Transverse colon (tissue), 4 donors: Measurements from ENCODE around the gene GAS2L2. TPM values are rescaled to one million over a fixed set of nuclear protein-coding genes. Genes with fewer than 3 reads are reported as not detected.
A peak's percentile ranks its signal among the peaks of the same experiment; 100 is the strongest.

Experiments
- DNase-seq: peaks from one replicate; pipeline ENCODE4 v3.0.0-alpha.2; 2019
- H3K27ac ChIP-seq, 4 donors: fragments of 200-600 bp; sonication (generic); 2 replicates each; pipeline ENCODE4 v1.5.1; 2016 to 2018; ENCODE audit warnings: inconsistent platforms in 4 of 4
- H3K27me3 ChIP-seq: fragments of 200-600 bp; sonication (generic); 2 replicates; pipeline ENCODE4 v1.5.1; 2017; ENCODE audit warnings: inconsistent platforms
- H3K36me3 ChIP-seq, 4 donors: fragments of 200-600 bp; sonication (generic); 2 replicates each; pipeline ENCODE4 v1.5.1; 2017 to 2019; ENCODE audit warnings: inconsistent platforms in 4 of 4
- H3K4me1 ChIP-seq, 4 donors: fragments of 200-600 bp; sonication (generic); 2 replicates each; pipeline ENCODE4 v1.5.1; 2017 to 2020; ENCODE audit warnings: inconsistent platforms in 4 of 4
- H3K4me3 ChIP-seq, 4 donors: fragments of 200-600 bp; sonication (generic); 1 replicate in 1 of 4; 2 replicates in 3 of 4; pipeline versions ENCODE4 v1.5.1 to v1.6.1; 2017 to 2019; ENCODE audit warnings: inconsistent platforms in 4 of 4
- H3K9me3 ChIP-seq, 2 donors: fragments of 200-600 bp; sonication (generic); 2 replicates each; pipeline ENCODE4 v1.5.1; 2017 to 2019; ENCODE audit warnings: inconsistent platforms in 2 of 2
- CTCF ChIP-seq, 5 experiments: fragments of 200-600 bp in 3 of 5; fragments of 450-650 bp in 2 of 5; sonication (generic) in 3 of 5; IDR thresholded peaks; 1 replicate in 2 of 5; 2 replicates in 3 of 5; pipeline ENCODE4 v1.5.1; 2016 to 2017; ENCODE audit warnings: antibody characterized with exemption in 5 of 5, inconsistent platforms in 3 of 5, mild to moderate bottlenecking in 2 of 5, moderate library complexity in 1 of 5
- EP300 ChIP-seq: sonication (generic); formaldehyde crosslinking; IDR thresholded peaks from one replicate; pipeline ENCODE4 v1.6.1; 2017; ENCODE audit warnings: antibody characterized with exemption, low read depth
- POLR2A ChIP-seq: fragments of 450-650 bp; IDR thresholded peaks from one replicate; pipeline ENCODE4 v1.6.1; 2016; ENCODE audit warnings: antibody characterized with exemption, mild to moderate bottlenecking, moderate library complexity
- POLR2AphosphoS5 ChIP-seq, 3 donors: sonication (generic); formaldehyde crosslinking; IDR thresholded peaks; one replicate each; pipeline ENCODE4 v1.6.1; 2016; ENCODE audit warnings: antibody characterized with exemption in 3 of 3
- WGBS, 2 donors: methylation state at CpG; one replicate each; pipeline ENCODE4 v1.1.5; 2018; ENCODE audit warnings: low coverage in 1 of 2; 5-methylcytosine and 5-hydroxymethylcytosine counted together
- in situ Hi-C, 4 donors: fragments of 200-750 bp; cut with MboI; loops; one replicate each; pipeline versions ENCODE4 v1.15.0 to v1.15.1; 2017; ENCODE audit warnings: low sequenced_read_pairs in 3 of 4, low pct_ligation_motif_present in 1 of 4, low pct_unique_long_range_greater_than_20kb in 1 of 4
- intact Hi-C: fragments of 100-400 bp; cut with DNase I; formaldehyde crosslinking; loops from one replicate; pipeline ENCODE4 v1.15.1; 2023; ENCODE audit warnings: low total_unique reads
- total RNA-seq, 4 donors: library from RNA; depleted of rRNA; stranded (reverse); fragments of >200 nt; gene quantifications; one replicate each; pipeline ENCODE4 v1.1.0, GENCODE V29; 2016

The GAS2L2 gene
- total RNA-seq, 4 donors from 2014 or later: not detected

DNA sequence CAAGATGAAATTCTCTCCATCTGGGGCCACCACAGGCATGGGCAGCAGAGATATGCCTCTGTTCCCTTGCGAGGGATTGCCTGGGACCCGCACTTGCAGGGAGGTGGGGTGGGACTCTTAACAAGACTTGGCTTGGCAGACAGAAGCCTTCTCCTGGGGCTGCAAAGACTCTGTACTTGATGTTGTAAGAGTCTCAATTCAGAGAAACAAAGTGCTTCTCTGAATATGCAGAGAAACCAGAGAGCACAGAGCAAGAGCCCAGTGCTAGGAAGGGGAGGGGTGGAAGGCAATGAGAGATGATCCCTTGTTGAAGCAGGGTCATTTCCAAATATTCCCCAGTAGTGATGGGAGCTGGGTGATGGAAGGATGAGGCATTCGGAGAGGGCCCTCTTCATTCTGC lies 40.2 kb upstream of the GAS2L2 start:
- H3K4me3 ChIP-seq: peak overlapping the region in 1 of 4 donors; percentile 66
- no peak for DNase-seq
- no peaks in the 10 kb centered on the region for H3K36me3 ChIP-seq
- peak overlapping the region in 2 of 4 donors; percentile 37 to 52 for H3K27ac ChIP-seq
- TF ChIP-seq POLR2AphosphoS5 (IDR thresholded peaks at IDR 0.05) (no peak), EP300 (no peak), POLR2A (no peak), CTCF (IDR thresholded peaks at IDR 0.05) (no peak)
- H3K27me3 ChIP-seq: no peaks in the 10 kb centered on the region
- 74% methylated on average over 3 of the region's 3 CpGs; no CpG with 5 or more reads in 1 of the 2 donors for WGBS, 2 donors
- intact Hi-C loops (no loop called here), in situ Hi-C loops (no loop called here)
- H3K4me1 ChIP-seq: peaks cover 18 to 52% (median 48%) of the 10 kb centered on the region in 4 donors
- H3K9me3 ChIP-seq: no peaks in the 10 kb centered on the region

DNA sequence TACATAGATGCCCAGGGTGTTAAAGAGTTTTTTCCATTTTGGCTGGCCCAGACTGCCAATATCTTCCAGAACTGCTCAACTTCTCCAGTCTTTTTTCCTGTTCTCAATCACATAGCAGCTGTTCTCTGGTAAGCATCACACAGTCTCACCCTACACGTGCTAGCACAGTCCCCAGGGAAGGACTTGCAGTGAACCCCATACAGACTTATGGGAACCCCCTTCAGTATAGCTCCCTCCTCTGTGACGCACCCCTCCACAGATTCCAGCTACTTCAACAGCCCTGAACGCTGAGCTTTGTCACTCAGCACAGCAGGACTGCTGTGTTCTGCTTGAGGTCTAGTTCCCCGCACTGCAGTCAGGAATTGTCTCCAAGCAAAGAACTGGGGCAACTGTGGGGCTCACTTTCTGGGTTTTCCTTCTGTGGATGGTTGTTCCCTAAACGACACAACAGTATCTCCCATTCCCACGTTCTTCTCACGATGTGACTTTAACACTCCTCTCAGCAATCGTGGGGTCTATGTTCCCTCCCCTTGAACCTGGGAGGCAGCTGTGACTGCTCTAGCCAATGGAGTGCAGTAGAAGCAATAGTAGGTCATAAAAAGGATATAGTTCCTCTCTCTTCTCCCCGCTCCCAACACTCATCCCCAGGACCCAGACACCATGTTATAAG lies 38.8 kb upstream of the GAS2L2 start:
- Histone ChIP-seq H3K4me3 (no peak overlapping the region), H3K36me3 (no peaks in the 10 kb centered on the region), H3K4me1 (peaks cover 27 to 66% (median 59%) of the 10 kb centered on the region in 4 donors), H3K27me3 (no peaks in the 10 kb centered on the region), H3K9me3 (no peaks in the 10 kb centered on the region), H3K27ac (peak overlapping the region in 3 of 4 donors; percentile 11 to 41 (median 39))
- TF ChIP-seq POLR2AphosphoS5 (IDR thresholded peaks at IDR 0.05) (no peak), CTCF (IDR thresholded peaks at IDR 0.05) (no peak), EP300 (no peak), POLR2A (no peak)
- WGBS, 2 donors: 65 to 77% methylated on average over 6 to 9 of the region's 9 CpGs
- no peak for DNase-seq
- intact Hi-C loops (no loop called here), in situ Hi-C loops (no loop called here)

DNA sequence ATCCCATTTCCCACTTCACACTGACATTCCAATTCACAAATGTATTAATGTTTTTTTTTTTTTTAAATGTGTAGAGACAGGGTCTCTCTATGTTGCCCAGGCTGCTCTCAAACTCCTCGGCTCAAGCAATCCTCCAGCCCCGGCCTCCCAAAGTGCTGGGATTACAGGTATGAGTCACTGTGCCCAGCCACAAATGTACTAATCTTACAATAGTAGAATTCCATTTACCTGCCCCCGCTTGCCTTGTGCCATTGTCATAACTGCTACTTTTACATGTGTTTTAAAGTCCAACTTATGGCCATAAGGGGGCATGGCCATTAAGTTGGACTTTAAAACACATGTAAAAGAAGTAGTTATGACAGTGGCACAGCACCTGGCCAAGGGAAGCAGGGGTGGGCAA lies 37.8 kb upstream of the GAS2L2 start:
- H3K4me1 ChIP-seq: peaks cover 29 to 71% (median 62%) of the 10 kb centered on the region in 4 donors
- WGBS, 2 donors: 50 to 77% methylated on average over 2 to 3 of the region's 3 CpGs
- H3K9me3 ChIP-seq: no peaks in the 10 kb centered on the region
- no peak overlapping the region for H3K4me3 ChIP-seq
- H3K27me3 ChIP-seq: no peaks in the 10 kb centered on the region
- in situ Hi-C loops: no loop called here
- TF ChIP-seq POLR2A (no peak), POLR2AphosphoS5 (IDR thresholded peaks at IDR 0.05) (no peak), CTCF (IDR thresholded peaks at IDR 0.05) (no peak), EP300 (no peak)
- intact Hi-C loops: no loop called here
- DNase-seq: no peak
- H3K36me3 ChIP-seq: no peaks in the 10 kb centered on the region
- H3K27ac ChIP-seq: peak overlapping the region in 3 of 4 donors; percentile 11 to 41 (median 39)

- in situ Hi-C loops: no loop called here
- H3K27me3 ChIP-seq: no peaks in the 10 kb centered on the region
- H3K27ac ChIP-seq: peak overlapping the region; percentile 79 to 86 (median 83)
- no peaks in the 10 kb centered on the region for H3K9me3 ChIP-seq
- WGBS, 2 donors: 17 to 35% methylated on average over 2 of the region's 2 CpGs
- intact Hi-C loops: no loop called here
- H3K4me1 ChIP-seq: peaks cover 36 to 82% (median 64%) of the 10 kb centered on the region in 4 donors
- no peak for DNase-seq
- H3K4me3 ChIP-seq: no peak overlapping the region
- TF ChIP-seq POLR2AphosphoS5 (IDR thresholded peaks at IDR 0.05) (peak in 1 of 3 donors; percentile 11), POLR2A (no peak), EP300 (no peak), CTCF (IDR thresholded peaks at IDR 0.05) (no peak)
- H3K36me3 ChIP-seq: no peaks in the 10 kb centered on the region
Observed at GRCh38 chr17:35788477-35789368, 35.7 kb upstream of the GAS2L2 start.
